IPS-20b (cell line): ENCODE data around the gene TET1.
"Not testable (repeated sequence)": the region's sequence is repeated elsewhere in the genome, so short reads cannot be mapped to it uniquely, and the experiment has no call there.

ENCODE experiments used
- H3K27ac ChIP-seq: one replicate; pipeline ENCODE4 v1.5.1; 2013; ENCODE audit warnings: low read length
- H3K27me3 ChIP-seq: 2 replicates; pipeline ENCODE4 v1.6.1; 2013; ENCODE audit warnings: mild to moderate bottlenecking, low read length, inconsistent platforms; ENCODE audit not compliant: insufficient read depth
- H3K36me3 ChIP-seq: 2 replicates; pipeline ENCODE4 v1.6.1; 2013; ENCODE audit warnings: low read depth, mild to moderate bottlenecking, inconsistent platforms, low read length, moderate library complexity; ENCODE audit not compliant: insufficient read depth
- H3K4me1 ChIP-seq: 2 replicates; pipeline ENCODE4 v1.6.1; 2013; ENCODE audit warnings: mild to moderate bottlenecking, control low read depth, inconsistent platforms, low read length, moderate library complexity; ENCODE audit not compliant: insufficient read depth
- H3K4me3 ChIP-seq: 2 replicates; pipeline ENCODE4 v1.5.1; 2013; ENCODE audit warnings: mild to moderate bottlenecking, low read length, inconsistent platforms
- H3K9ac ChIP-seq: 2 replicates; pipeline ENCODE4 v1.6.1; 2013; ENCODE audit warnings: low read depth, mild to moderate bottlenecking, inconsistent platforms, low read length, moderate library complexity
- H3K9me3 ChIP-seq: 2 replicates; pipeline ENCODE4 v1.6.1; 2013; ENCODE audit warnings: mild to moderate bottlenecking, low read depth, low read length, inconsistent platforms; ENCODE audit not compliant: insufficient read depth

The TET1 gene

GRCh38 chr10:68666280-68666760, 106.2 kb downstream of the TET1 start:
- no peaks in the 10 kb centered on the region for H3K27me3 ChIP-seq
- no peak overlapping the region for H3K27ac ChIP-seq
- peaks cover 73% of the 10 kb centered on the region for H3K36me3 ChIP-seq
- H3K9ac ChIP-seq = no peak overlapping the region
- H3K4me1 ChIP-seq = no peaks in the 10 kb centered on the region
- H3K4me3 ChIP-seq = no peak overlapping the region
- no peaks in the 10 kb centered on the region for H3K9me3 ChIP-seq

GRCh38 chr10:68668231-68668630, 108.1 kb downstream of the TET1 start:
- H3K9me3 ChIP-seq = no peaks in the 10 kb centered on the region
- H3K4me1 ChIP-seq = no peaks in the 10 kb centered on the region
- peaks cover 82% of the 10 kb centered on the region for H3K36me3 ChIP-seq
- no peak overlapping the region for H3K27ac ChIP-seq
- H3K27me3 ChIP-seq = no peaks in the 10 kb centered on the region
- H3K4me3 ChIP-seq = no peak overlapping the region
- H3K9ac ChIP-seq = no peak overlapping the region

GRCh38 chr10:68668972-68669371, 108.8 kb downstream of the TET1 start:
- H3K36me3 ChIP-seq = peaks cover 85% of the 10 kb centered on the region
- H3K4me3 ChIP-seq = no peak overlapping the region
- no peak overlapping the region for H3K9ac ChIP-seq

GRCh38 chr10:68684413-68684812, 124.3 kb downstream of the TET1 start:
- H3K9ac ChIP-seq = no peak overlapping the region
- H3K4me1 ChIP-seq = no peaks in the 10 kb centered on the region
- peaks cover 85% of the 10 kb centered on the region for H3K36me3 ChIP-seq
- H3K27me3 ChIP-seq = no peaks in the 10 kb centered on the region
- no peaks in the 10 kb centered on the region for H3K9me3 ChIP-seq
- no peak overlapping the region for H3K4me3 ChIP-seq
- H3K27ac ChIP-seq = no peak overlapping the region

More at GRCh38 chr10:68668972-68669371, 108.8 kb downstream of the TET1 start:
- Histone ChIP-seq H3K27ac (no peak overlapping the region), H3K4me1 (no peaks in the 10 kb centered on the region), H3K9me3 (no peaks in the 10 kb centered on the region), H3K27me3 (no peaks in the 10 kb centered on the region)

GRCh38 chr10:68696018-68696417, 135.9 kb downstream of the TET1 start:
- H3K27me3 ChIP-seq = no peaks in the 10 kb centered on the region
- H3K9ac ChIP-seq = no peak overlapping the region
- H3K9me3 ChIP-seq = no peaks in the 10 kb centered on the region
- peaks cover 32% of the 10 kb centered on the region for H3K36me3 ChIP-seq
- H3K27ac ChIP-seq = no peak overlapping the region
- no peak overlapping the region for H3K4me3 ChIP-seq
- no peaks in the 10 kb centered on the region for H3K4me1 ChIP-seq

GRCh38 chr10:68697106-68697505, 137.0 kb downstream of the TET1 start:
- H3K36me3 ChIP-seq = peaks cover 21% of the 10 kb centered on the region
- H3K9me3 ChIP-seq = no peaks in the 10 kb centered on the region
- no peaks in the 10 kb centered on the region for H3K4me1 ChIP-seq
- no peak overlapping the region for H3K4me3 ChIP-seq
- H3K9ac ChIP-seq = no peak overlapping the region
- no peak overlapping the region for H3K27ac ChIP-seq
- no peaks in the 10 kb centered on the region for H3K27me3 ChIP-seq

- no peak overlapping the region for H3K27ac ChIP-seq
- H3K36me3 ChIP-seq = no peaks in the 10 kb centered on the region
- H3K9ac ChIP-seq = no peak overlapping the region
- no peaks in the 10 kb centered on the region for H3K27me3 ChIP-seq
- H3K4me3 ChIP-seq = no peak overlapping the region
- no peaks in the 10 kb centered on the region for H3K9me3 ChIP-seq
- H3K4me1 ChIP-seq = no peaks in the 10 kb centered on the region
These were observed 140.1 kb downstream of the TET1 start for GRCh38 chr10:68700197-68700596.

GRCh38 chr10:68705548-68705947, 145.4 kb downstream of the TET1 start:
- Histone ChIP-seq H3K9me3 (no peaks in the 10 kb centered on the region), H3K4me3 (no peak overlapping the region), H3K27me3 (no peaks in the 10 kb centered on the region), H3K27ac (no peak overlapping the region), H3K36me3 (no peaks in the 10 kb centered on the region), H3K4me1 (no peaks in the 10 kb centered on the region), H3K9ac (no peak overlapping the region)

GRCh38 chr10:68708987-68709386, 148.8 kb downstream of the TET1 start:
- not testable (repeated sequence) for H3K4me1 ChIP-seq, H3K9me3 ChIP-seq, H3K4me3 ChIP-seq

GRCh38 chr10:68713065-68713464, 152.9 kb downstream of the TET1 start:
- H3K27ac ChIP-seq, H3K36me3 ChIP-seq, H3K9ac ChIP-seq, H3K9me3 ChIP-seq, H3K4me3 ChIP-seq, H3K27me3 ChIP-seq, H3K4me1 ChIP-seq: not testable (repeated sequence)

More at GRCh38 chr10:68708987-68709386, 148.8 kb downstream of the TET1 start:
- not testable (repeated sequence) for H3K27ac ChIP-seq, H3K36me3 ChIP-seq, H3K9ac ChIP-seq, H3K27me3 ChIP-seq

- Histone ChIP-seq H3K4me1 (no peaks in the 10 kb centered on the region), H3K27me3 (no peaks in the 10 kb centered on the region), H3K9ac (no peak overlapping the region), H3K4me3 (no peak overlapping the region), H3K9me3 (no peaks in the 10 kb centered on the region), H3K27ac (no peak overlapping the region), H3K36me3 (peaks cover 1% of the 10 kb centered on the region; the same call in 1 of the 2 replicates)
These were observed 157.3 kb downstream of the TET1 start for GRCh38 chr10:68717435-68717834.

- H3K27ac ChIP-seq = peak within 1 kb of the TSS; percentile 98
- no peaks in the 10 kb centered on the region for H3K9me3 ChIP-seq
- H3K9ac ChIP-seq = peak within 1 kb of the TSS; percentile 88
- peak within 1 kb of the TSS; percentile 73 for H3K4me3 ChIP-seq
- no peaks in the 10 kb centered on the region for H3K4me1 ChIP-seq
- no peaks in the 10 kb centered on the region for H3K27me3 ChIP-seq
- H3K36me3 ChIP-seq = peaks cover 35% of the 10 kb centered on the region
These were observed 160.9 kb downstream of the TET1 start, which contains the start of gene CCAR1 for GRCh38 chr10:68720793-68721672. TSS of gene CCAR1 (plus strand) at chr10:68721239. CDS start at chr10:68722505, 1,266 bp downstream.
